ENCODE measurements around the gene PRKAB1.

GRCh38 chr12:119681111-119681510, 13.2 kb downstream of the PRKAB1 start:
- TF ChIP-seq CTCF (IDR thresholded peaks at IDR 0.05) (no peak), POLR2A (IDR thresholded peaks at IDR 0.05) (no peak)

All from adrenal gland (tissue), 5 donors.